ENCODE data around the gene DNHD1. TPM values are rescaled to one million over a fixed set of nuclear protein-coding genes. Genes with fewer than 3 reads are reported as not detected.

DNHD1 gene
- total RNA-seq, 1 experiment from 2014 or later = 10.6 TPM

GRCh38 chr11:6556139-6556949 lies 59.3 kb downstream of the DNHD1 start:
- ChIA-PET POLR2A (no interaction called here), CTCF (no interaction called here)
- DNase-seq (ENCODE audit: low read depth, low spot score) = no peak
- Histone ChIP-seq H3K27ac (ENCODE audit: low read length) (no peak overlapping the region), H3K4me3 (ENCODE audit: low read depth in 2 of 2, low read length in 2 of 2) (no peak overlapping the region), H3K36me3 (ENCODE audit: control insufficient read depth, insufficient read depth, low read length) (no peaks in the 10 kb centered on the region), H3K9me3 (ENCODE audit: control insufficient read depth, insufficient read depth, low read depth, low read length) (no peaks in the 10 kb centered on the region), H3K4me1 (ENCODE audit: control insufficient read depth, insufficient read depth, low read length) (no peaks in the 10 kb centered on the region), H3K27me3 (ENCODE audit: control insufficient read depth, insufficient read depth, low read length) (no peaks in the 10 kb centered on the region)
- in situ Hi-C loops (cut with HindIII; ENCODE audit: low pct_unique_long_range_greater_than_20kb, low sequenced_read_pairs) = no loop called here
- intact Hi-C loops (cut with micrococcal nuclease; ENCODE audit: unreplicated experiment) = no loop called here
- ATAC-seq = 0 out of 2 replicates have a peak, but pooled peaks have one; percentile 15
- BruUV-seq (replicated peaks) = no TSS peak
- TF ChIP-seq SIN3A (IDR thresholded peaks at IDR 0.05; ENCODE audit: borderline replicate concordance, insufficient read depth, low read depth, low read length) (no peak), POLR2AphosphoS5 (IDR thresholded peaks at IDR 0.05; ENCODE audit: low read depth, low read length) (no peak), TCF7L2 (IDR thresholded peaks at IDR 0.05; ENCODE audit: low read depth, low read length) (no peak), REST (IDR thresholded peaks at IDR 0.05; ENCODE audit: insufficient read depth in 1 of 2, low read depth in 2 of 2, low read length in 1 of 2) (no peak)
- TF ChIP-seq, protein P1, sequence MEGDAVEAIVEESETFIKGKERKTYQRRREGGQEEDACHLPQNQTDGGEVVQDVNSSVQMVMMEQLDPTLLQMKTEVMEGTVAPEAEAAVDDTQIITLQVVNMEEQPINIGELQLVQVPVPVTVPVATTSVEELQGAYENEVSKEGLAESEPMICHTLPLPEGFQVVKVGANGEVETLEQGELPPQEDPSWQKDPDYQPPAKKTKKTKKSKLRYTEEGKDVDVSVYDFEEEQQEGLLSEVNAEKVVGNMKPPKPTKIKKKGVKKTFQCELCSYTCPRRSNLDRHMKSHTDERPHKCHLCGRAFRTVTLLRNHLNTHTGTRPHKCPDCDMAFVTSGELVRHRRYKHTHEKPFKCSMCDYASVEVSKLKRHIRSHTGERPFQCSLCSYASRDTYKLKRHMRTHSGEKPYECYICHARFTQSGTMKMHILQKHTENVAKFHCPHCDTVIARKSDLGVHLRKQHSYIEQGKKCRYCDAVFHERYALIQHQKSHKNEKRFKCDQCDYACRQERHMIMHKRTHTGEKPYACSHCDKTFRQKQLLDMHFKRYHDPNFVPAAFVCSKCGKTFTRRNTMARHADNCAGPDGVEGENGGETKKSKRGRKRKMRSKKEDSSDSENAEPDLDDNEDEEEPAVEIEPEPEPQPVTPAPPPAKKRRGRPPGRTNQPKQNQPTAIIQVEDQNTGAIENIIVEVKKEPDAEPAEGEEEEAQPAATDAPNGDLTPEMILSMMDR (IDR thresholded peaks at IDR 0.05) = no peak

DNA sequence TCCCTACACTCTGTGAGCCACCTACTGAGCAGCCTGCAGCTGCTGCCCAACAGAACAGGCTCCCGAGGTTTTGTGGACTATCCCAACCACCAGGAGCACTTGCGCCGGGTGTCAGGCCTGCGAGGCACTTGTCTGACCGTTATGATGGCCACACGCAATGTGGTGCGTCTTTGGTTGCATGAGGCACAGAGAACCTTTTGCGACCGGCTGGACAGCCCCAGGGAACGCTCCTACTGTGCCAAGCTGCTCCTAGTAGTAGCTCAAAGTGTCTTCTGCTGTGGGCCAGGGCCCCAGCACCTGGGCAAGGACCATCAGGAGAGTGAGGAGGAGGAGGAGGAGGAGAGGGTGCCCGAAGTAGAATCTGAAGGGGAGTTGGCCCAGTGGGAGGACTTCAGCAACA lies 60.0 kb downstream of the DNHD1 start:
- DNase-seq (ENCODE audit: low read depth, low spot score) (no peak), ATAC-seq (0 out of 2 replicates have a peak, but pooled peaks have one; percentile 8)
- Histone ChIP-seq H3K36me3 (ENCODE audit: control insufficient read depth, insufficient read depth, low read length) (no peaks in the 10 kb centered on the region), H3K4me1 (ENCODE audit: control insufficient read depth, insufficient read depth, low read length) (no peaks in the 10 kb centered on the region), H3K27ac (ENCODE audit: low read length) (no peak overlapping the region), H3K4me3 (ENCODE audit: low read depth in 2 of 2, low read length in 2 of 2) (no peak overlapping the region), H3K9me3 (ENCODE audit: control insufficient read depth, insufficient read depth, low read depth, low read length) (no peaks in the 10 kb centered on the region), H3K27me3 (ENCODE audit: control insufficient read depth, insufficient read depth, low read length) (no peaks in the 10 kb centered on the region)
- TF ChIP-seq REST (IDR thresholded peaks at IDR 0.05; ENCODE audit: insufficient read depth in 1 of 2, low read depth in 2 of 2, low read length in 1 of 2) = no peak
- TF ChIP-seq POLR2AphosphoS5 (IDR thresholded peaks at IDR 0.05; ENCODE audit: low read depth, low read length) = no peak
- TF ChIP-seq TCF7L2 (IDR thresholded peaks at IDR 0.05; ENCODE audit: low read depth, low read length) = no peak
- TF ChIP-seq, protein P1 (IDR thresholded peaks at IDR 0.05) = no peak
- no peak for TF ChIP-seq SIN3A (IDR thresholded peaks at IDR 0.05; ENCODE audit: borderline replicate concordance, insufficient read depth, low read depth, low read length)
- intact Hi-C loops (cut with micrococcal nuclease; ENCODE audit: unreplicated experiment) (no loop called here), in situ Hi-C loops (cut with HindIII; ENCODE audit: low pct_unique_long_range_greater_than_20kb, low sequenced_read_pairs) (no loop called here)
- ChIA-PET CTCF (no interaction called here), POLR2A (no interaction called here)
- no TSS peak for BruUV-seq (replicated peaks)

All from Panc1 (cell line).